AG10803 (cell line): ENCODE results near the gene PPIH.

Experiments
- DNase-seq: peaks from one replicate; pipeline ENCODE4 v3.0.0; 2010; ENCODE audit warnings: low read depth
- H3K4me3 ChIP-seq: 2 replicates; pipeline ENCODE4 v1.5.1; 2011; ENCODE audit warnings: mild to moderate bottlenecking, low read length, control low read depth
- CTCF ChIP-seq: conservative IDR thresholded peaks from 2 replicates; pipeline ENCODE4 v1.5.1; 2011; ENCODE audit warnings: mild to moderate bottlenecking, low read length, control low read depth, inconsistent platforms

The PPIH gene

DNA sequence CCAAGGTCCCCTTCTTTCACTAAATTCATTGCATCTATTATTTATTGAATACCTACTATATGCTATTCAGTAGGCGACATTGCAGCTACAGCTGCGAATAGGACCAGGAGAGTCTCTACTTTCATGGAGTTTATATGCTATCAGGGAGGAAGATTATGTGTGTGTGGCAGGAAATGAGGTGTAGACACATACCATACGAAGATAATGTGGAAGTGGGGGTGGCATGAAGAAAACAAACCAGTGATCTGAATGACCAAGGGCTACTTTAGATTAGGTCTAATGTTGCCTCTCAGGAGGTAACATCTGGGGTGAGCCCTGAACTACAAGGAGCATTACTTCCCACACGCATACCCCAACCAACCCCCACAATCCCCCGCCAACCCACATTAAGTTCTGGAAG is 1.0 kb upstream of the PPIH start:
- no peak overlapping the region for H3K4me3 ChIP-seq
- DNase-seq: no peak
- no peak for TF ChIP-seq CTCF

DNA sequence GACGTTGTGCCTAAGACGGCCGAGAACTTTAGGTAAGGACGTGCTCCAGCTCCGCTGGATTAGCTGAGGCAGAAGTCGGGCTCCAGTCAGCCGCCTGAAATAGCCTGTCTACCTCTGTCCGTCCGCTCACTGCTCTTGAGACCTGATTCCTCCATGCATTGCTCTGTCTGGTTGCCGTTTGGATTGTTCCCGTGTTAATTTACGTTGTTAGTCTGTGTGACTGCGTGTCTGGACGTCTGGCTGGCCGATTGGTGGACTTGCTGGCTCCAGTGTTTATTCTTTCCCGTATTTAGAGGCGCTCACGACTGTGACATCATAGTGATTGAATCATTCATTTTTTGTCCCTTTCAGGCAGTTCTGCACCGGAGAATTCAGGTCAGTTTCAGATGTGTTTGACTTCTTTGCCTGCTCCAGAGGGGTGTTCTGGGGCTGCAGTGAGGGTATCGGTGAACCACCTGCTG is 684 bp downstream of the PPIH start:
- DNase-seq: no peak
- peak overlapping the region; percentile 94 for H3K4me3 ChIP-seq
- no peak for TF ChIP-seq CTCF

- H3K4me3 ChIP-seq: no peak overlapping the region
These were observed 2.8 kb downstream of the PPIH start for GRCh38 chr1:42660907-42661500.

DNA sequence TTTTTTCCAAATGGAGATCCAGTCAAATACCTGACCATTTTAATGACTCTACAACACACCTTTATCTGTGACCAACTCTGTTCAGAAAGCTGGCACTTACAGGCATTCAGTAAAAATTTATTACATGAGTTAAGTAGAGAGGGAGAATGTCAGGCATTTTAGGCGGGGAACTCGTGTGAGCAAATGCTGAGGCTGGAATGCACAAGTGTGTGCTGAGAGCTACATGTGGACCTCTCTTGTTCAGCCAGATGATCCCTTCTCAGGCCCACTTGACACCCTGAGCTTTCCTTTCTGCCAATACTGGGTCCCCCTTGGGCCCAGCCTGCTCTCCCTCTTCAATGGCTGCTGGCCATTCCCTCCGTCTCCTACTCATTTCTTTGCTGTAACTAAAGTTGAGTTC is 11.7 kb downstream of the PPIH start:
- no peak for TF ChIP-seq CTCF
- DNase-seq: no peak

More at GRCh38 chr1:42660907-42661500, 2.8 kb downstream of the PPIH start:
- no peak for TF ChIP-seq CTCF
- DNase-seq: no peak

DNA sequence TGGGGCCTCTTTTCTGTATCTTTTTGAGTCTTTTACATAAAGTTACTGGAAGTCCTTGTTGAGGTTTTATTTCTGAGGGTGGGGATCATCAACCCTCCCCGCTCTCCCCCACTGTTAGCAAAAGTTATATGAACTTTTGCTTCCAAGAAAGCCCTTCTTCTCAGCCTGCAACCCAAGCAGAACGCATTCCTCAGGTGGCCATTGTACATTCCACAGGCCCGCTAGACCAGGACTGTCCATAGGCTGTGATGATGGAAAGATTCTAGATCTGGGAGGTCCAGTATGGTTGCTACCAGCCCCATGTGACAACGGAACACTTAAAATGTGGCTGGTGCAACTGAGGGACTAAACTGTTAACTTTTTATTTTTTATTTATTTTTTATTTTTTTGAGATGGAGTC is 12.2 kb downstream of the PPIH start:
- H3K4me3 ChIP-seq: no peak overlapping the region
- no peak for TF ChIP-seq CTCF
- no peak for DNase-seq

More for the DNA sequence above, 11.7 kb downstream of the PPIH start:
- H3K4me3 ChIP-seq: no peak overlapping the region

DNA sequence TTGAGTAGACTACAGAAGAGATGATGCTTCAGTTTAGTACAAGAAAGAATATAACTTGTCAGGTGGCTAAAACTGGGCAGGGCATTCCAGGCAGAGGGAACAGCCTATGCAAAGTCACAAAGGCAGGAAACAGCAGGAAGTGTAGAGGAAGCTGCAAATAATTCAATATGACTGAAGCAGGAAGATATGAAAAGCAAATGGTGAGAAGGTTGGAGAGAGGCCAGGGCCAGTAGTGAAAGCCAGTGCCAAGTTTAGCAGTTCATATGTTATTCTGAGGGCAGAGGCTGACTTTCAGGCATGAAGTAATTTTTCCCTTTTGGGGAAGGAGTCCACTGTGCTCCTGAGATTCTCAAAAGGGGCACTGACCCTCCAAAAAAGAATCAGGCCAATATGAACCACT is 16.0 kb downstream of the PPIH start:
- no peak for DNase-seq
- H3K4me3 ChIP-seq: no peak overlapping the region
- TF ChIP-seq CTCF: no peak

DNA sequence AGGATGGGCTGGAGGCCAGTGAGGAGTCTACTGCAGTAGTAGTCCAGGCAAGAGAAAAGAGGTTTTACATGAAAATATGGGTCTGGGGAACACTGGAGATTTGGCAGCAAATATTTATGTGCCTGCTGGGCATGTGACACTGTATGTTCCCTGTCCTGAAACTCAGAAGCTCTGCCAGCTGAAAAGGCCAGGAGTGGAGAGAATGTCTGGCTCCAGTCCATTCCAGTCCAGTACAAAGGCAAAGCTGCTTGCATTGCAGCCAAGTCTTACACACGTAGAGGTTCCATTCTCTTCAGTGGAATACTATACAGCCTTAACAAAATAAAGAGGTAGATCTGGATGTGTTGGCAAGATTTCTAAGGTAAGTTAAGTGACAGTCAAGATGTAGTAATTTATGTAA is 16.5 kb downstream of the PPIH start:
- DNase-seq: no peak
- no peak overlapping the region for H3K4me3 ChIP-seq

More for the DNA sequence above, 16.5 kb downstream of the PPIH start:
- no peak for TF ChIP-seq CTCF
